H1 (cell line): Measurements from ENCODE around the gene GDPD5. TPM values are rescaled to one million over a fixed set of nuclear protein-coding genes. Genes with fewer than 3 reads are reported as not detected.

ENCODE experiments used
- CTCF ChIA-PET: fragments of 300-600 bp; sonication (Branson Sonifier 250); formaldehyde crosslinking; loops from one replicate; lab custom pipeline; 2021; ENCODE audit not compliant: partially characterized antibody; lab: Charles Lee
- POLR2A ChIA-PET: fragments of 300-600 bp; sonication (Branson Sonifier 250); formaldehyde crosslinking; loops from one replicate; lab custom pipeline; 2021; ENCODE audit warnings: inconsistent platforms; ENCODE audit not compliant: partially characterized antibody; lab: Charles Lee
- DNase-seq, 2 experiments: peaks; one replicate each; pipeline versions ENCODE4 v3.0.0 to v3.0.0-alpha.2; 2010 to 2022; ENCODE audit warnings: low spot score in 2 of 2, low read depth in 1 of 2, mixed read lengths in 1 of 2
- FAIRE-seq: peaks from 2 replicates; lab custom pipeline; 2011; peaks lifted over from hg19 to GRCh38; lab: Jason Lieb, UNC
- H2AFZ ChIP-seq: 2 replicates; pipeline ENCODE4 v1.8.1; 2012; ENCODE audit warnings: low read length, inconsistent platforms
- H2AK5ac ChIP-seq: 2 replicates; pipeline ENCODE4 v1.6.1; 2013; ENCODE audit warnings: low read depth, low read length
- H2BK120ac ChIP-seq: replicated peaks from 2 replicates; pipeline ENCODE3; 2013; ENCODE audit warnings: low read depth, low read length, inconsistent platforms
- H2BK12ac ChIP-seq: 2 replicates; pipeline ENCODE4 v1.6.1; 2013; ENCODE audit warnings: low read depth, low read length
- H2BK15ac ChIP-seq: 2 replicates; pipeline ENCODE4 v1.6.1; 2013; ENCODE audit warnings: low read length
- H2BK20ac ChIP-seq: 2 replicates; pipeline ENCODE4 v1.6.1; 2013; ENCODE audit warnings: low read length
- H2BK5ac ChIP-seq: 2 replicates; pipeline ENCODE4 v1.6.1; 2013; ENCODE audit warnings: low read depth, low read length
- H3K14ac ChIP-seq: 2 replicates; pipeline ENCODE4 v1.6.1; 2013; ENCODE audit warnings: inconsistent platforms; ENCODE audit not compliant: insufficient read length
- H3K18ac ChIP-seq: 2 replicates; pipeline ENCODE4 v1.6.1; 2013; ENCODE audit warnings: low read length; ENCODE audit errors: extremely low read depth
- H3K23ac ChIP-seq: 2 replicates; pipeline ENCODE4 v1.6.1; 2013; ENCODE audit warnings: inconsistent platforms; ENCODE audit not compliant: insufficient read length
- H3K23me2 ChIP-seq: 2 replicates; pipeline ENCODE4 v1.6.1; 2013; ENCODE audit warnings: low read depth, low read length
- H3K27ac ChIP-seq: 2 replicates; pipeline ENCODE4 v1.6.1; 2011; ENCODE audit warnings: low read depth, low read length, inconsistent platforms
- H3K27me3 ChIP-seq, 4 experiments: replicated peaks in 1 of 4; 1 replicate in 1 of 4; 2 replicates in 3 of 4; pipeline versions ENCODE4 v1.6.1 to v1.8.1; 2011 to 2013; ENCODE audit warnings: low read length in 3 of 4, mild to moderate bottlenecking in 3 of 4, inconsistent platforms in 2 of 4, mixed read lengths in 2 of 4, moderate library complexity in 1 of 4; ENCODE audit not compliant: control insufficient read depth in 3 of 4, insufficient read depth in 3 of 4; ENCODE audit errors: extremely low read depth in 1 of 4
- H3K36me3 ChIP-seq, 4 experiments: 2 replicates each; pipeline versions ENCODE4 v1.6.1 to v1.8.1; 2011 to 2013; ENCODE audit warnings: mild to moderate bottlenecking in 4 of 4, low read length in 3 of 4, moderate library complexity in 2 of 4, control low read depth in 1 of 4, inconsistent platforms in 1 of 4; ENCODE audit not compliant: insufficient read depth in 4 of 4, control insufficient read depth in 2 of 4
- H3K4ac ChIP-seq: replicated peaks from 2 replicates; pipeline ENCODE3; 2013; ENCODE audit warnings: low read length, low read depth, mixed read lengths, inconsistent platforms; ENCODE audit not compliant: insufficient read length
- H3K4me1 ChIP-seq, 4 experiments: replicated peaks in 1 of 4; 1 replicate in 1 of 4; 2 replicates in 3 of 4; pipeline versions ENCODE4 v1.6.1 to v1.8.1; 2011 to 2013; ENCODE audit warnings: low read length in 3 of 4, inconsistent platforms in 2 of 4, mixed read lengths in 1 of 4; ENCODE audit not compliant: insufficient read depth in 4 of 4, control insufficient read depth in 3 of 4
- H3K4me2 ChIP-seq, 2 experiments: 2 replicates each; pipeline versions ENCODE4 v1.6.1 to v1.8.1; 2011 to 2013; ENCODE audit warnings: low read depth in 2 of 2, low read length in 2 of 2, control low read depth in 1 of 2, inconsistent platforms in 1 of 2, mild to moderate bottlenecking in 1 of 2; ENCODE audit not compliant: insufficient read depth in 1 of 2
- H3K4me3 ChIP-seq, 4 experiments: fragments of 200-600, 300-600 bp in 1 of 4; sonication (generic), shearing (Covaris generic), sonication (Bioruptor Twin) in 1 of 4; 2 replicates each; pipeline versions ENCODE4 v1.5.1 to v1.8.1; 2011 to 2016; ENCODE audit warnings: low read length in 4 of 4, low read depth in 3 of 4, control low read depth in 2 of 4, inconsistent platforms in 2 of 4, mild to moderate bottlenecking in 2 of 4, mixed read lengths in 1 of 4, moderate library complexity in 1 of 4; ENCODE audit not compliant: insufficient read depth in 2 of 4; ENCODE audit errors: extremely low read depth in 1 of 4
- H3K56ac ChIP-seq: replicated peaks from 2 replicates; pipeline ENCODE3; 2013; ENCODE audit warnings: low read depth, mild to moderate bottlenecking, mixed read lengths, low read length, inconsistent platforms; ENCODE audit not compliant: insufficient read length
- H3K79me1 ChIP-seq: 2 replicates; pipeline ENCODE4 v1.6.1; 2013; ENCODE audit warnings: low read depth, low read length, control low read depth
- H3K79me2 ChIP-seq, 2 experiments: 2 replicates each; pipeline versions ENCODE4 v1.6.1 to v1.8.1; 2012 to 2013; ENCODE audit warnings: low read length in 2 of 2, mild to moderate bottlenecking in 2 of 2, inconsistent platforms in 1 of 2; ENCODE audit not compliant: insufficient read depth in 2 of 2, control insufficient read depth in 1 of 2
- H3K9ac ChIP-seq, 4 experiments: replicated peaks in 1 of 4; 1 replicate in 1 of 4; 2 replicates in 3 of 4; pipeline versions ENCODE4 v1.6.1 to v1.8.1; 2011 to 2013; ENCODE audit warnings: low read depth in 3 of 4, low read length in 3 of 4, control low read depth in 2 of 4, mild to moderate bottlenecking in 2 of 4, moderate library complexity in 2 of 4, inconsistent platforms in 1 of 4; ENCODE audit errors: extremely low read depth in 1 of 4
- H3K9me3 ChIP-seq, 2 experiments: 2 replicates each; pipeline versions ENCODE4 v1.6.1 to v1.8.1; 2012 to 2013; ENCODE audit warnings: mild to moderate bottlenecking in 2 of 2, moderate library complexity in 2 of 2, control low read depth in 1 of 2, inconsistent platforms in 1 of 2, low read depth in 1 of 2, low read length in 1 of 2, mixed read lengths in 1 of 2; ENCODE audit not compliant: insufficient read depth in 2 of 2
- H4K20me1 ChIP-seq, 2 experiments: replicated peaks in 1 of 2; 2 replicates each; pipeline versions ENCODE3 to v1.8.1; 2011 to 2013; ENCODE audit warnings: inconsistent platforms in 2 of 2, low read length in 2 of 2, mild to moderate bottlenecking in 1 of 2; ENCODE audit not compliant: insufficient read depth in 2 of 2, control insufficient read depth in 1 of 2
- H4K5ac ChIP-seq: 2 replicates; pipeline ENCODE4 v1.6.1; 2013; ENCODE audit warnings: low read length, low read depth, mixed read lengths, inconsistent platforms; ENCODE audit not compliant: insufficient read length
- H4K8ac ChIP-seq: 2 replicates; pipeline ENCODE4 v1.8.0; 2013; ENCODE audit warnings: mild to moderate bottlenecking, moderate library complexity, low read length, inconsistent platforms; ENCODE audit not compliant: insufficient read depth; ENCODE audit errors: extremely low read depth
- H4K91ac ChIP-seq: replicated peaks from 2 replicates; pipeline ENCODE3; 2013; ENCODE audit warnings: low read length, mixed read lengths, inconsistent platforms; ENCODE audit not compliant: insufficient read length
- ASH2L ChIP-seq: fragments of 200-600, 300-600 bp; sonication (generic); IDR thresholded peaks from one replicate; pipeline ENCODE4 v1.7.1; 2017; ENCODE audit warnings: low read length
- POLR2A ChIP-seq, 2 experiments: IDR thresholded peaks; 1 replicate in 1 of 2; 2 replicates in 1 of 2; pipeline ENCODE4 v1.6.1; 2011; ENCODE audit warnings: low read depth in 2 of 2, low read length in 2 of 2, mild to moderate bottlenecking in 2 of 2; ENCODE audit errors: control extremely low read depth in 1 of 2
- WGBS, 2 experiments: shearing (Covaris generic) in 1 of 2; methylation state at CpG; one replicate each; pipeline versions ENCODE4 v1.1.6 to v1.1.7; 2013 to 2015; ENCODE audit warnings: low lambda C conversion rate in 2 of 2, mixed read lengths in 2 of 2, inconsistent platforms in 1 of 2, low coverage in 1 of 2, missing lambda C conversion rate in 1 of 2; ENCODE audit not compliant: insufficient replicate concordance in 2 of 2, insufficient coverage in 1 of 2, insufficient read length in 1 of 2; ENCODE audit errors: extremely low coverage in 1 of 2, missing lambda C conversion rate in 1 of 2; 5-methylcytosine and 5-hydroxymethylcytosine counted together
- polyA plus RNA-seq, 7 experiments: library from polyadenylated mRNA; depleted of rRNA in 3 of 7; stranded (reverse) in 5 of 7; unstranded in 2 of 7; fragments of >200 nt in 5 of 7; fragments of 200-250 nt in 2 of 7; gene quantifications; 1 replicate in 5 of 7; 2 replicates in 1 of 7; 4 replicates in 1 of 7; pipeline versions ENCODE4 v1.2.1 to v1.2.3, GENCODE V29; 2011 to 2013; ENCODE audit warnings: missing spikeins in 2 of 7, mixed read lengths in 2 of 7
- total RNA-seq: library from RNA; stranded (reverse); fragmentation: NEBNext Ultra II Directional; extraction: Animal tissue kit (Norgen Biotek cat#: 25700); gene quantifications from 2 replicates; pipeline ENCODE4 v1.2.1, GENCODE V29; 2021

The GDPD5 gene
- total and polyA plus RNA-seq, 2 of the 8 experiments (the other 6 are each of a cell fraction or from before 2014, with no cell fraction given): 7.8 to 8.6 TPM

DNA sequence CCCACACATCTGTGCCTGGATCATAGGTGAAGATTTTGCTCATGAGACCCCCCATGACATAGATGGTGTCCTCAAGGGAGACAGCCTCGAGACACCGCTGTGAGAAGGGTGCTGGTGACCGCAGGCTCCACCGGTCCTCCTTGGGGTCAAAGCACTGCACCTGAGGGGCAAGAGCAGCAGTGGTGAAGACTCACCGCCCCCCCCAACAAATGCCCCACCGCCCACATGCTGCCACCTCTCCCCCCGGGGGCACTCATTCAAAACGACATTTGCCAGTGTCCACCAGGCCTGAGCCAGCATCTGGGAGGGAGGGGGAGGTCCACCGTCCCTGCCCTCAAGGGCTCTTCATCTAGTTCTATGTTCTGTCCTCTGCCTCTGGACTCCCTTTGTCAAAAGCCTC lies 102.0 kb downstream of the GDPD5 start:
- Histone ChIP-seq H3K27ac (no peak overlapping the region; the same call in 1 of the 2 replicates), H3K27me3 (peaks cover 10 to 20% (median 14%) of the 10 kb centered on the region in 4 experiments), H3K36me3 (peaks cover 0 to 6% (median under 1%) of the 10 kb centered on the region in 4 experiments; a peak in 3 of 8 replicates), H3K4me1 (peaks cover 0 to 5% (median 3%) of the 10 kb centered on the region in 4 experiments; a peak in 3 of 7 replicates), H3K9ac (no peak overlapping the region), H2BK15ac (no peak overlapping the region), H2BK5ac (no peak overlapping the region), H3K18ac (no peak overlapping the region), H2AK5ac (no peak overlapping the region), H3K9me3 (peaks cover 0 to 5% of the 10 kb centered on the region in 2 experiments; a peak in 2 of 4 replicates), H4K91ac (no peak overlapping the region), H3K79me2 (no peaks in the 10 kb centered on the region), H3K4ac (no peak overlapping the region), H2BK120ac (no peak overlapping the region), H4K8ac (no peak overlapping the region), H3K14ac (no peak overlapping the region), H4K20me1 (peaks cover 1 to 2% of the 10 kb centered on the region in 2 experiments), H2BK20ac (no peak overlapping the region), H4K5ac (no peak overlapping the region), H3K79me1 (no peaks in the 10 kb centered on the region), H2AFZ (no peak overlapping the region), H3K4me3 (no peak overlapping the region), H2BK12ac (no peak overlapping the region), H3K56ac (no peak overlapping the region), H3K4me2 (no peak overlapping the region), H3K23ac (no peak overlapping the region), H3K23me2 (no peaks in the 10 kb centered on the region)
- DNase-seq (no peak), FAIRE-seq (no peak)
- no peak for TF ChIP-seq ASH2L
- peak in 1 of 2 experiments; percentile 33; a peak in 1 of 3 replicates for TF ChIP-seq POLR2A (IDR thresholded peaks at IDR 0.05; ENCODE audit: control extremely low read depth in 1 of 2, low read depth in 2 of 2, low read length in 2 of 2)
- ChIA-PET POLR2A (interaction anchor here (1.0 to 27.9 kb wide), 4 partner anchors 7 to 23 kb away, joined by 3 to 570 read pairs (median 22); partner anchors contain the start of gene RPS3), CTCF (interaction anchor here (0.6 to 18.5 kb wide), 13 partner anchors 8 to 502 kb away, joined by 3 to 201 read pairs (median 7); no protein-coding TSS in a partner anchor)
- WGBS, 2 experiments: 91% methylated on average over 5 of the region's 9 CpGs; no CpG with 5 or more reads in 1 of the 2 experiments
